Endothelial cell of umbilical vein (primary cell): ENCODE results near the gene SPG7.

ENCODE experiments used
- CTCF ChIP-seq, 2 donors: IDR thresholded peaks; 1 replicate in 1 of 2; 2 replicates in 1 of 2; pipeline ENCODE4 v1.5.1; 2011; ENCODE audit warnings: low read length in 2 of 2, mild to moderate bottlenecking in 2 of 2, moderate library complexity in 2 of 2, control low read depth in 1 of 2, inconsistent platforms in 1 of 2, low read depth in 1 of 2; ENCODE audit not compliant: insufficient read depth in 1 of 2; ENCODE audit errors: extremely low read depth in 1 of 2
- MAX ChIP-seq: IDR thresholded peaks from 2 replicates; pipeline ENCODE4 v1.6.1; 2011; ENCODE audit not compliant: insufficient read depth, insufficient read length
- POLR2A ChIP-seq: IDR thresholded peaks from 2 replicates; pipeline ENCODE4 v1.6.1; 2012; ENCODE audit warnings: low read depth, mild to moderate bottlenecking, control low read depth, low read length

GRCh38 chr16:89489040-89489897 is 18.9 kb upstream of the SPG7 start:
- TF ChIP-seq MAX, result peak; percentile 51
- peak in 1 of 2 donors; percentile 44 for TF ChIP-seq CTCF (IDR thresholded peaks at IDR 0.05; ENCODE audit: extremely low read depth in 1 of 2, insufficient read depth in 1 of 2, low read depth in 1 of 2, low read length in 2 of 2)
- TF ChIP-seq POLR2A, result no peak
